Stimulated activated CD8-positive, alpha-beta memory T cell treated with anti-CD3 and anti-CD28 coated beads, Interleukin-7, amount 100 ng/mL, for 1 hour (primary cell): Measurements from ENCODE around the gene SEL1L3.

ENCODE experiments used
- DNase-seq, 2 donors: peaks; one replicate each; pipeline ENCODE4 v3.0.0-alpha.2; 2020; ENCODE audit warnings: low read depth in 2 of 2

Gene SEL1L3

DNA sequence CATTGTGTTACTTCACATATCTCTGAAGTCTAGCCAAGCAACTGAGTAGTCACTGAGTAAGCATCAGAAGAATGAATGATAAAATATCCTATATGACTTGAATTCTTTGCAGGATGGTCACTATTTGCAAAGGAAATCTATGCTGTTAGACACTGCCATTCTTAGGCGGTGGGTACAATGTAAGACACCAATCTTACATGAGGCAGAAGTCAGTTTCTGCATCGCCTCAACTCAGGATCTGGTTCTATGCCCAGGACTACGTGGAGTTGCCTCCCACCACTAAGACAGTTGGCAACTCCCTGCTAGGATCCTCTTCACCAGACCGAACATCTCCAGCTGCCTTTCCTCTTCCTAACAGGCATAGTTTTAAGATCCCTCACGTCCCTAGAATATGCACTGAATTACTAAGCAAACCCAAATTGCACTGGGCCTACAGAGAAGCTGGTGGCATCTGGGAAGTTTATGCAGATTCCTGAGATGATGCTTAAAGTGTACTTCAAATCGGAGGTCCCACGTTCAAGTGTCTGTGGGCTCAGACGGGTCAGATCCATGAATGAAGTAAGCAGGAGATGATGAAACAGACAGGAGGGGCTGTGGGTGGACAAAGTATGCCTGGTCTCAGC is 45.6 kb downstream of the SEL1L3 start:
- no peak for DNase-seq

DNA sequence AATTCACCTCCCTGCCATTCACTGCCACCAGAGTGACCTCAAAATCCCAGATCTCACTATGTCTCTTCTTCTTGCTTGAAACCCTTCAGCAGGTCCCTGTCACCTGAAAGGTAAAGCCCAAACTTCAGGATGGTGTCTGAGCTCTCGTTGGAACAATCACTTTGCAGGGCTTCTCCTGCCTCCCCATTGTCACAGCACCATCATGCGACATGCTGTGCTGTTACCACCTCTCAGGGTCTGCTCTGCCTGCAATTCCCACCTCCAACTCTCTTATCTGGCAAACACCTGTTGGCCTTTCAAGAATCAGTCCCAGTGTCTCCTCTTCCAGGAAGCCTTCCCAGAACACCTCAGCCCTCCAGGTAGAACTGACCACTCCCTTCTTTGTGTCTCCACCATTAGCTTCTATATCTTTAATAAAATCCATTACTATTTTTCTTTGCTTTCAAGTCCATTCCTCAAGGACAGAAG is 46.2 kb downstream of the SEL1L3 start:
- no peak for DNase-seq

DNA sequence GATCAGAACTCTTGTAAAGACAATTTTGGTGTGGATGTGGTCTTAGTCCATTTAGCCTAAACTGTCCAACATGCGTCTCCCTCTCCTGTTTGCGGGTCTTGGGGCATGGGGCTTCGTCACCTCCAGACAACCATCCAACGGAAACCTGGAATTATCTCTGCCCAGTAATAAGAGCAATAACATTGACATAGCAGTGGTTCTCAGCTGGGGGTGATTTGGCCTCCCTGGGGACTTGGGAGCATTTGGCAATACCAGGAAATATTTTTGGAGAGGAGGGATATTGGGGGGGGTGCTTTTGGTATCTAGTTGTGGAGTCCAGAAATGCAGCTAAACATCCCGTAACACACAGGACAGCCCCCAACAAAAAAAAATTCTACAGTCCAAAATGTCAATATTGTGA is 47.2 kb downstream of the SEL1L3 start:
- DNase-seq = no peak

DNA sequence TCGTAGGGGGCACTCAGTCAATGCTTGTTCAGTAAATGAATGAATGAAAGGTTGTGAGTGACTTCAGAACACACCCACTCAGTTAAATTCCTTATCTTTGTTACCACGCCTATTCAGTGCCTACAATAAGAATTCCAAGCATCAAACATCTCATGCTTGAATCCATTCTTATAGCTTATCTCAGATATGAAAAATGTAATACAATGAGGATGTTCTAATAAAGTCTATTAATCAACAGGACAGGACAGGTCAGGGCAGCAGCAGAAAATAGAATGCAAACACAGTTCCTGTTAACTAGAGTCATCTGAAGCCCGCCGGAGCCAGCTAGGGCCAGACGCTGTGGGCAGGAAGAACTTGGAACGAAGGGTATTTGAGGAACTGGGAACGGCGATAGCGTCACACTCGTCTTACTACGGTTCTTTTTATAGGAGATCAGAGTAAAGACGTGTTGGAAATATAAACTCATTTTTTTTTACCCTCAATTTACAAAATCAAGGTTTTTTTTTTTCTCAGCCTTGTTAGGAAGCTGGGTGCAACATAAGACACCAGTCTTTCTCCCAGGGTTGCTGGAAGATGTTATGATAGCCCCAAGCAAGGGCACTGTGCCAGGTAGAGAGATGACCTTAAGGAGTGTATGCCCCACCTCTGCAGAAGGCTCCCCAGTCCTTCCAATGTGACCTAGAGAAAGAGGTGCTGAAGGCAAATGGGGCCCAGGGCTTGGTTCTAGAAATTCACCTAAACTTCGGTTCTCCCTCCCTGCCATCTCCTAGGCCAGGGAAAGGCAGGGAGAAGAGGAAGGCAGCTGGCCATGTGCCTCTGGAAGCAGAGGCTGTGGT is 48.3 kb downstream of the SEL1L3 start:
- no peak for DNase-seq

DNA sequence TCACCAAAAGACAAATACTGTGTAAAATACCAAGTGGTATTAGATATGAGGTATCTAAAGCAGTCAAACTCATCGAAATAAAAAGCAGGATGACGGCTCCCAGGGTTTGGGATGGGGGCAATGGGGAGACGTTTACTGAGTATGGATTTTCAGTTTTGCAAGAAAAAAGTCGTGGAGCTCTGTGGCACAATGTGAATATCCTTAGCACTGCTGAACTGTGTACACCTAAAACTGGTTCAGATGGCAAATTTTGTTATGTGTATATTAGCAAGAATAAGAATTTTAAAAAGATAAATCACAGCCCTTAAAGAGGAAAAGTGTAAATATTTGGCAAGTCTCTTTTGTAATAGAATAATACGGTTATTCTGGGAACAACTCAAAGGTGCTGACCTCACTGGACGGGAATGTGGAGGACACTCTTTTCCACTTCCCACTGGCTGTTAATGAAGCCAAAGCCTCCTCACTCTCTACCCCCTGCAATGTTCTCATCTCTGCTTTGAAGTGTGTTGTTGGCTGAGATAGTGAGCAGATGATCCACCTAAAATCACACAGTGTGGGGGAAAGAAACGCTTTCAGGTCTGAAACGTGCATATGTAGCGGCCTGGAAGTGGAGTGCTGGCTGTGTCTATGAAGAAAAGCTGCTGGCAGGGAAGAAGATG is 49.2 kb downstream of the SEL1L3 start:
- DNase-seq = no peak

DNA sequence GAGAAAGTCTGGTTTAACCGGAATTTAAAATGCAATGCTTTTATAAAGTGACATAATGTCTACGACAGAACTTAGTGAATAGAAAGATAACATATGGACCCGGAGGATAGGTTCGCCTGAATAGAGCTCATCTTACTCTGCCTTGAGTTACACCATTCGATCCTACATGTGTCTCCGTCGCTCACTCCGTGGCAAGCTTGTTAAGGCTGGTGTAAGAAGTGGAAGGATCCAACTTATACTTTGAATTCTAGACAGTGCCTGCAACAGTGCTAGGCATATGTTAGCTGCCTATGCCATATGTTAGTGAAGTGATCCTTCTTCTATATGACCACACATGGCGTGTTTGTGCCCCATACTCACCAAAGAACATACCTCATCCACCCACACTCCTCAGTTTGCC is 50.9 kb downstream of the SEL1L3 start:
- DNase-seq = no peak

DNA sequence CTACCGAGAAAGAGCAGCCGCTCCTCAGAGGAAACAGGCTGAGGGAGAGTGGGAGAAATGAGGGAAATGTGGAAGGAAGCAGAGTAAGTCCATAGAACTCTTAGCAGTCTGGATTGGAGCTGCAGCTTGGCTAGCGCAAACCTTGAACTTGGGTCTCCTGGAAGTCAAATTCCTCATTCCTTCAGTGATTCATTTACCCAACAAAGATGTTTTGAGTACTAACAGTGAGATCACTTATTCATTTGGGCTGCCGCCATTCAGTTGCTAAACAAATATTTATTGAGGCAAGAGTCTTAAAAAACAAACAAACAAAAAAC is 51.5 kb downstream of the SEL1L3 start:
- no peak for DNase-seq

DNA sequence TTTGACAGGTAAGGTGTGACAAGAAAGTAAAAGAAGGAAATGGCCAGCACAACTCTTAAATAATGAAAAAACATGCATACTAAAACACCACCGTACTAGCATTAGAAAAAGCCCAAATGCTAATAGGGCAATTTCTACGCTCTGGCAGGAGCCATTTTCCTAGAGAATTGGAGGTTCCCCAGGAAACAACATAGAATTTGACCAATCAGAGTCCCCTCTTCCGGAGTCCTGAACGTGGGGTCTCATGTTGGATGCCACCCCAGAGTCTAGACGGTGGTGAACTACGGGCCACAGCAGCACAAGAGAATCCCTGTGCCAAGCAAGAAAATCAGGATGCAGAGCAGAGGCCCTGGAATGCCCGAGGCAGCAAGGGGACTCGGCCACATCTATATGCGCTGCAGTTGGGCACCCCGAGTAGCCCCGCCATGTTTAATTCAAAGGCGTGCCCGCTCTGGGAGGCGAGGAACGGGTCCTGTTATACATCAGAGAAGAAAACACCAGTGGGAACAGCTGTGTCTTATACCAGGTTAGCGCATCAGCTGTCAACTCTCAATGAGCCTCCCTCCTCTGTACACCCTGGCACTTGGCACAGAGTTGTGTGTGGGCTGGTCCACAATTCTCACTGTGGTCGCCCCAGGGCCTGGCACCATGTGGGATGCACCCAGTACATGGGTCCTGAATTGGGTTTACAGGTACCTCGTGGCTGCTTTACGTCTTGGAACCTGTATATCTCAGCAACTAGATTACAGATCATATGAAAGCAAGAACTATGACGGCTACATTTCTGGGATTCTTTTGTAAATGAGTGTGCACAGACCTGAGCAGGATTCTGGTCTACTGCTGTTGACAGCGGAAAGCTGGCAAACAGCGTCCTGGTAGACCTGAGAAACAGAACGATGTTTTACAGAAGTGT is 52.1 kb downstream of the SEL1L3 start:
- DNase-seq = no peak

DNA sequence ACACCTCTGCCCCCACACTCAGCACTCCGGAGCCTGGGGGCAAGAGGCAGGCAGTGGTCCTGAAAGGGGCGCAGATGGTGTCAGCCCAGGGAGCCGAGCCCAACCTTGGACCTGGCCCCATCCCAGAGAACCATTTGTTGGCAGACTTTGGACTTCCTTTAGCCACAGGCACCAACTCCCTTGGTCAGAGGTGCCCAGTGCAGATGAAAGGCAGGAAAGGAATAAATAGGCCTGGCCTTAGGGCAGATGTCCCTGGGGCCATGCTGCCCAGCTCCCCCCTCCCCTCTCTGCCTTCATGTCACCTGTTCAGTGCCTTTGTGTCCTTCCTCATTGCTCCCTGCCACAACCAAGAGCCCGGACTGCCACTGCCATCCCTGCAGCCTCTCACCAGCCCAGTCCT is 52.8 kb downstream of the SEL1L3 start:
- no peak for DNase-seq

DNA sequence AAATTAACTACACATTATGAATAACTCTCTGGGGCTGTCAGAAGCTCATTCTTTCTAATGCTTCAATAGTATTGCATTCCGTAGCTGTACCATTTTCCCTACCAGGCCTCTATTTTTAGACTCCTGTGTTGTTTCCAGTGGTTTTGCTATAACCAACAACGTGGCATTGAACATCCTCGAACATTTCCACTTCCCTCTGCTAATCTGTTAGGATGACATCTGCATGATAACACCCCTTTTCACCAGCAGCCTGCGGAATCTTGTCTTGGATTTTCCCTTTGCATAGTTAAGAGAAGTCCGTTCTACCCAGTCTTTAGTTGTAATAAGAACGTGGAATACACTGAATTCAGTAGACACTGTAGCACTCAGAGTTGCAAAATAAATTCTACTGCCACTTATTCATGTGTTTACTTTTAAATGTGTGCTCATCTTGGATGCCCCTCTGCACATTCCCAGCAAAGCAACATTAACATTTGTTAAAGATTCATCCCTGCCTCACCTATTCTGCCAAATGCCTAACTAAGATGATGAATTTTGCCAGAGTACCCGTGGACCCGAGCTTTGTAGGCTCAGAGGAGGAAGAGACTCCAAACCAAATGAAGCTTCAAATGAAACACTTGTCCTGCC is 55.6 kb downstream of the SEL1L3 start:
- DNase-seq = no peak

DNA sequence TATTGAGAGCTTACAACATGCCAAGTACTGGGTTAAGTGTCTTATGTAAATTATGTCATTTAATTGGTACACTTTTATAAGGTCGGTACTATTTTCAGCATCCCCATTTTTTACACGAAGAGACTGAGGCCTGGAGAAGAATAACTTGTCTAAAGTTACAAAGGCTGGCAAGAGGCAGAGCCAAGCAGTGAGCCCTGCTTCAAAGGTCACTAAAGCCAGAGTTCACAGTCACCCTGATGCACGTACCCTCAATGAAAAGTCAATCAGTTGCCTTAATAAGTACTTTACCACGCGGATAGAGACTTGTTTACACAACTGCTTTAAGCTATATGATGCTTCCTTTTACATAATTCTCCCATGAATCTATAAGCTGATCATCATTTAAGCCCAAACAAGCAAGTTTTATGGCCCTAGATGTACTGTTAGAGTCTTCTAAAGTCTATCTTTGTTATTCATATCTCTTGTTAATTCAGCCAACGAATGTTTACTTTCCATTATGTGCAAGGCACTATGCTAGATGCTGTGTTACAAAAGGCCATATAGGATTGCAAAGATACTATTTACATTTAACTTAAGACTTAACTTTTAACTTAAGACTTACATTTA is 57.4 kb downstream of the SEL1L3 start:
- DNase-seq = no peak

DNA sequence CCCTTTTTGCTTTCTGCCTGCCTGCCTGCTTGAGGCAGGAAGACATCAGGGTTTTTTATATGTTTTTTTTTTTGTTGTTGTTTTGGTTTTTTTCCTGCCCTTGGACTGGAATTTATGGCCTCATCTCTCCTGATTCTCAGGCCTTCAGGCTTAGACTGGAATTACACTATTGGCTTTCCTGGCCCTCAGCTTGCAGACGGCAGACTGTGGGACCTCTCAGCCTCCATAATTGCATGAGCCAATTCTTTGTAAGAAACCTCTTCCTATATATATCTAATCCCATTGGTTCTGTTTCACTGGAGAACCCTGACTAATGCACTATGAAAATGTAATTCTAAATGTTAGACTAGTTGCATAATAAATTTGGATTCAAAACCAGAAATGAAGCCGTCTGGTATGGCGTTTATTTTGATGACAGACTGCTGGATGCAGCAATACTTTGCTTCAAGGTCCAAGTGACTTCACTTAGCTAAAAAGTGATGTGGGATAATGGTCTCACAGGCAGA is 59.0 kb downstream of the SEL1L3 start:
- DNase-seq = no peak

DNA sequence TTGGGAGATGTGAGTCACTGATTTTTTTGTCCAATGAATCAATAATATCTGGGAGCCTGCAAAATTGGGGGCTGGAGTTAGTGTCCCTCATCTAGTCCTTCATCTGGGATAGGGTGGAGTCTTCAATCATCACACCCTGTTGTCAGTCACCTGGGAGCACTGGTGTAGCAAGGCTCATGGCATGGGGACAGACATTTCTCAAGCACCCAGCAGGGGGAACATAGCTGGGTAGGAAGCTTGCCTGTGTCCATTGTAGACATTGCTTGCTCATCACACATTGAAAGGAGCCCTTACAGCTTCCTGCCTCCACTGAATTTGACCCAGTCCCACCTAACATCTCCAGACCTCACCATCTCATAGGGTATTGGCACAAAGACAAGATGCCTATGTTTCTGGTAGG is 61.2 kb downstream of the SEL1L3 start:
- DNase-seq = no peak

DNA sequence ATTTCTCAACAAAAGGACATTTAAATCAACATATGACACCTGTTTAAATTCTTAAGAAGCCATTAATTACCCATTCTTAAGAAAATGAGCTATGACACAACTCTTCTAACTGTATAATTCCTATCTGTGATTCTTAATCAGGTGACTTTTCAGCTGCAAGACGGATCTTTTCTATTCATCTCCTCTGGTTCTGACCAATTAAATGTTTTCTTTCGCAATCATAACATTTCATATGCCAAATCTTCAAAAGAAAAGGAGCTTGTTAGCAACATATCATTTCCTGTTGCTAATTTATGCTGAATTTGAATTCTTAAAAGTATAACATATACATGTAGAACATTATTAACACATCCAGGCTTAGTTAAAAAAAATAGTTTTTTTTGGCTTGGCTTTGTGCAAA is 62.5 kb downstream of the SEL1L3 start:
- no peak for DNase-seq

DNA sequence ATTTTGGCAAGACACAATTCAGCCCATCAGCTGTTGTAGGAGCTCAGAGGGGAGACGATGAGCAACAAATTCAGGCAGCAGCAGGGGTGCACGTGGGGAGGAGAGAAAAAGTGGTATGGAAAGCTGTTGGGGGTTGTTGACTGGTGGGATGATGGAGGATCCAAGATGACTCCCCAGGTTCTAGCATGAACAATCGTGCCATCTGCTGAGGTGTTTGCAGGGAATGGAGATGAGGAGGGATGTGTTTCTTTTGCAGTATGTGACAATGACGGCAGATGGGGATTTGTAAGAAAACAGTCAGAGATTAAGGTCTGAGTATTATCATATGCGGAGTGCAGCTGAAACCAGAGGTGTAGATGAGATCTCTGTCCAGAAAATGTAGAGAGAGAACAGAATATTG is 63.3 kb downstream of the SEL1L3 start:
- DNase-seq = no peak

DNA sequence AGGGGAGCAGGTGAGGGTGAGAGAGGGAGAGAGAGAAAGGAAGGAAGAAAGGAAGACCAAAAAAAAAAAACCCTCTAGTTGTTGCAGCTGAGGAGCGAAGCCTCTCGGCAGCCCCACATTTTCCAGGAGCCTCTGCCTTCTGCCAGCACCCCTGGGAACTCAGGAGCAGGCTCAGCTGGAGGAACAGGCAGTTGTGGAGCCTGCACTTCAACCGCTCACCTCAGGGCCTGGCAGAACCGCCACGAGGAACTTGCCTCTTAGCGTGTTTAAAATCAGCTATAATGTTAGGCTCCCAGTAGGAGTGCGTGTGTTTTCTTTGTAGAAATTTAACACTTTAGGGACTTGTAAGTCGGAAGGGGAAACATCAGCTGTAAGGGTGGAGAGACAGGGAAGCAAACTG is 65.7 kb downstream of the SEL1L3 start:
- DNase-seq = no peak

DNA sequence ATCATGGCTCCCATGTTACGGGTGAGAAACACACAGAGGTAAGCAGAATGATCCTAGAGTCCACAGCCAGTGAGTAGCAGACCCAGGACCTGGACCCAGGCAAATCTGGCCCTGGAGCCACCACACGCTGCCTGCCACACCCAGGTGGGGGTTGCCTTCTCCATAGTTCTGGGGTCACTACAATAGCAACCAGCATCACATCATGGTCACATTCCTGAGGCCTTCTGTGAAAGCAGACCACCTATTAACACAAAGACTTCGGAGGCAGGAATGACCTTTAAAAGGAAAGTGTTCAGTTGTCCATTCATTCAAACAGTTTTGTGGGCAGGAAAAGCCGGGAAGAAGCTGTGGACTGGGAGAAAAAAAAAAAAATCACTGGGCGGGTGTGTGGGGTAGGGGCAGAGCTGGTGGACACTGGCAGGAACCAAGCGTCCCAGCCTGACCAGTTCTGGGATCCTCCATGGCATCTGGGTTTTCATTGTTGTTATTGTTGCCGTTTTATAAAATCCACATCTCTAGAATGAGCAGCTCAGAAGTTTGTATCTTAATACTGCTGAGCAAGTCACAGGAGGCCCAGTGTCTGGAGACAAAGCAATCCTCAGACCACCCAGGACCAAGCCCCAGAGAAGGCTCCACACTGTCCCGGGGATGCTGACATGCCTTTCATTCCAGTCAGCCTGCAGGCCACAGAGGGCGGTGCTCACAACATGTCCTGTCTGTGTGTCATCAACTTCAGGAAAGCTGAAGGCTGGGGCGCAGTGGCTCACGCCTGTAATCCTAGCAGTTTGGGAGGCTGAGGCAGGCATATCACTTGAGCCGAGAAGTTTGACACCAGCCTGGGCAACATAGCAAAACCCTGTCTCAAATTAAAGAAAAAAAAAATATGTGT is 67.0 kb downstream of the SEL1L3 start:
- no peak for DNase-seq

DNA sequence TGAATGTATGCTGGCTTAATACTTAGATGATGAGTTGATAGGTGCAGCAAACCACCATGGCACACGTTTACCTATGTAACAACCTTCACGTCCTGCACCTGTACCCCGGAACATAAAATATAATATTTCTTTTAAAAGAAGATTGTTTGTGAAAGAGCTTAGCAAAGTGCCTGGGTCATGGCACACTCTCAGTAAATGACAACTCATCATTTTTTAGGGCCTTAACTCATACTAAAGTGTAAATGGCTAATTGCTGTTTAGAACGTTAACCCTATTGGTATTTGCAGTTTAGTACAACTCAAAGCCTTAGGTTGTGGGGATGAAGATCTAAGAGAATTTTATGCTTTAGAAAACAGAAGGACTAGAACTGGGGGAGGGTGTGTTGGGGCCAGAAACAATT is 67.7 kb downstream of the SEL1L3 start:
- DNase-seq = no peak

DNA sequence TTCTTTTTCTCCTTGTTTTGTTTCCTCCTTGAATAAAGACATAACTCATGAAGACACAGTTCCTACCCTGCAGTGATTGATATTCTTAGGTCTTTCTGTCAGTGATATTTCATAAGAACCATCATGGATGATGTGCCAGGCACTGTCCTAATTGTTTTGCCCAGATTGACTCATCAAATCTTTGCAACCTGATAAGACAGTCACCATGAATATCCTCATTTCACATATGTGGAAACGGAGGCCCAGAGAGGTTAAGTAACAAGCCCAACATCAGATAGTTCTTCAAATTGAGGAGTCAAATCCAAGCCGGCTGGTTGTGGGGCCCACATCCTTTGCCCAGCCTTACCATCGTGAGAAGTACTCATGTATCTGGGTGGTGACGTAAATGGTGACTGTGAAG is 69.9 kb downstream of the SEL1L3 start:
- no peak for DNase-seq

DNA sequence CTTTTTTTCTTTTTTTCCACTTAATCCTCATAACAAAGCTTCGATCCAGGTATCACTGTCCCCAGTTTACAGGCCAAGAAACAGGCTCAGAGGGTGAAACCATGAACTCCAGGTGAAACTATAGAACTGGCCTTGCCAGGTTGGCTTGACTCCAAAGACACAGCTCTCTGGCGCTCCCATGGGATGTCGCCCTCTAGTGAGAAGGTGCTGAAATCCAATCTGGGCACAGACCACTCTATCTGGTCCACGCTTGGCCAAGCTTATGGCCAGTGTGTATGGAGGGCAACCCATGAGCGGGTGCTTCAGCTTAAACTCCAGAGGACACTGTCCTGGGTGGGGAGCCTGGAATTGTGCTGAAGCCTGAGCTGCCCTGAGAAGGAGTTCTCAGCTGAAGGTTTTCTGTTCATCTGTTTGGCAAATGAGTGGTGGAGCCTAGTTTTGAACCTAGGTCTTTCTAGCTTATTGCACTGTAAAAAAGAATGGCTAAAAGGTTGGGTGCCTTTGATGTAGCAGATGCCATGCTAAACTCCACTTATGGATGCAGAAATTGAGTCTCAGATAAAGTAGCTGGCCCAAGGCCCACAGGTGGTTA is 70.5 kb downstream of the SEL1L3 start:
- no peak for DNase-seq
